NT2/D1 (cell line): Measurements from ENCODE around the gene RBM44.

Experiments
- DNase-seq: peaks from one replicate; pipeline ENCODE4 v3.0.0-alpha.2; 2011; ENCODE audit warnings: low read depth, low spot score
- H3K27me3 ChIP-seq: 2 replicates; pipeline ENCODE4 v1.6.0; 2011; ENCODE audit warnings: mild to moderate bottlenecking; ENCODE audit not compliant: insufficient read length, insufficient read depth
- H3K36me3 ChIP-seq: 2 replicates; pipeline ENCODE4 v1.6.1; 2011; ENCODE audit warnings: mild to moderate bottlenecking, low read length, mixed read lengths; ENCODE audit not compliant: insufficient read depth, insufficient read length
- H3K4me1 ChIP-seq: 2 replicates; pipeline ENCODE4 v1.5.1; 2011; ENCODE audit not compliant: insufficient read depth, insufficient read length
- H3K4me3 ChIP-seq: 2 replicates; pipeline ENCODE4 v1.5.1; 2011; ENCODE audit warnings: low read depth; ENCODE audit not compliant: insufficient read length
- H3K9ac ChIP-seq: 2 replicates; pipeline ENCODE4 v1.6.0; 2011; ENCODE audit warnings: low read depth; ENCODE audit not compliant: insufficient read length
- H3K9me3 ChIP-seq: 2 replicates; pipeline ENCODE4 v1.5.1; 2011; ENCODE audit warnings: mild to moderate bottlenecking, low read length; ENCODE audit not compliant: insufficient read depth
- SUZ12 ChIP-seq: IDR thresholded peaks from 2 replicates; pipeline ENCODE4 v1.6.1; 2011; ENCODE audit not compliant: insufficient read length, insufficient read depth; ENCODE audit errors: extremely low read depth
- YY1 ChIP-seq: IDR thresholded peaks from 2 replicates; pipeline ENCODE4 v1.6.1; 2011; ENCODE audit not compliant: insufficient read length, insufficient read depth
- ZNF274 ChIP-seq: IDR thresholded peaks from 2 replicates; pipeline ENCODE4 v1.6.1; 2011; ENCODE audit warnings: mild to moderate bottlenecking, low read depth, low read length

RBM44 gene

GRCh38 chr2:237869343-237870102, 70.9 kb downstream of the RBM44 start:
- no peak for TF ChIP-seq SUZ12
- no peak for TF ChIP-seq YY1
- no peak for TF ChIP-seq ZNF274
- no peak for DNase-seq
- Histone ChIP-seq H3K9ac (no peak overlapping the region), H3K9me3 (peaks cover 22% of the 10 kb centered on the region; the same call in 1 of the 2 replicates), H3K36me3 (no peaks in the 10 kb centered on the region), H3K27me3 (no peaks in the 10 kb centered on the region), H3K4me1 (peaks cover 10% of the 10 kb centered on the region), H3K4me3 (no peak overlapping the region)

- TF ChIP-seq SUZ12, result no peak
- TF ChIP-seq ZNF274, result no peak
- TF ChIP-seq YY1, result no peak
- H3K4me1 ChIP-seq, result peaks cover 5% of the 10 kb centered on the region
- DNase-seq, result no peak
- H3K4me3 ChIP-seq, result no peak overlapping the region
- H3K9ac ChIP-seq, result no peak overlapping the region
- H3K9me3 ChIP-seq, result peaks cover 22% of the 10 kb centered on the region; the same call in 1 of the 2 replicates
- H3K36me3 ChIP-seq, result no peaks in the 10 kb centered on the region
- H3K27me3 ChIP-seq, result no peaks in the 10 kb centered on the region
These were observed 71.5 kb downstream of the RBM44 start for GRCh38 chr2:237870126-237870525.

GRCh38 chr2:237870754-237871651, 72.4 kb downstream of the RBM44 start:
- H3K4me3 ChIP-seq, result no peak overlapping the region
- TF ChIP-seq ZNF274 (no peak), SUZ12 (no peak), YY1 (no peak)
- peaks cover 22% of the 10 kb centered on the region; the same call in 1 of the 2 replicates for H3K9me3 ChIP-seq
- H3K4me1 ChIP-seq, result peaks cover 4% of the 10 kb centered on the region
- DNase-seq, result no peak
- H3K36me3 ChIP-seq, result no peaks in the 10 kb centered on the region
- no peaks in the 10 kb centered on the region for H3K27me3 ChIP-seq
- no peak overlapping the region for H3K9ac ChIP-seq

GRCh38 chr2:237872178-237872887, 73.8 kb downstream of the RBM44 start:
- no peak for DNase-seq
- Histone ChIP-seq H3K4me1 (peaks cover 10% of the 10 kb centered on the region), H3K36me3 (no peaks in the 10 kb centered on the region), H3K27me3 (no peaks in the 10 kb centered on the region), H3K9me3 (peaks cover 22% of the 10 kb centered on the region; the same call in 1 of the 2 replicates), H3K9ac (no peak overlapping the region), H3K4me3 (no peak overlapping the region)
- no peak for TF ChIP-seq SUZ12
- TF ChIP-seq ZNF274, result no peak
- TF ChIP-seq YY1, result no peak

- peaks cover 15% of the 10 kb centered on the region for H3K4me1 ChIP-seq
These were observed 74.8 kb downstream of the RBM44 start for GRCh38 chr2:237873421-237873831.

GRCh38 chr2:237873897-237874551, 75.4 kb downstream of the RBM44 start:
- H3K9me3 ChIP-seq, result peaks cover 22% of the 10 kb centered on the region; the same call in 1 of the 2 replicates
- no peak for DNase-seq
- H3K9ac ChIP-seq, result no peak overlapping the region
- H3K36me3 ChIP-seq, result no peaks in the 10 kb centered on the region
- TF ChIP-seq SUZ12, result no peak
- no peak for TF ChIP-seq ZNF274
- TF ChIP-seq YY1, result no peak
- no peaks in the 10 kb centered on the region for H3K27me3 ChIP-seq
- no peak overlapping the region for H3K4me3 ChIP-seq
- peaks cover 15% of the 10 kb centered on the region for H3K4me1 ChIP-seq

More at GRCh38 chr2:237873421-237873831, 74.8 kb downstream of the RBM44 start:
- Histone ChIP-seq H3K27me3 (no peaks in the 10 kb centered on the region), H3K36me3 (no peaks in the 10 kb centered on the region), H3K4me3 (no peak overlapping the region), H3K9me3 (peaks cover 22% of the 10 kb centered on the region; the same call in 1 of the 2 replicates), H3K9ac (no peak overlapping the region)
- no peak for DNase-seq
- TF ChIP-seq YY1 (no peak), SUZ12 (no peak), ZNF274 (no peak)
